SK-N-MC (cell line): ENCODE data around the gene WNK1.

Experiments
- EZH2 ChIP-seq: fragments of 200-600 bp; sonication (generic); IDR thresholded peaks from one replicate; pipeline ENCODE4 v1.6.1; 2017; ENCODE audit warnings: antibody characterized with exemption
- POLR2AphosphoS5 ChIP-seq: IDR thresholded peaks from 2 replicates; pipeline ENCODE4 v1.6.1; 2012; ENCODE audit warnings: mild to moderate bottlenecking, low read depth, low read length, borderline replicate concordance

DNA sequence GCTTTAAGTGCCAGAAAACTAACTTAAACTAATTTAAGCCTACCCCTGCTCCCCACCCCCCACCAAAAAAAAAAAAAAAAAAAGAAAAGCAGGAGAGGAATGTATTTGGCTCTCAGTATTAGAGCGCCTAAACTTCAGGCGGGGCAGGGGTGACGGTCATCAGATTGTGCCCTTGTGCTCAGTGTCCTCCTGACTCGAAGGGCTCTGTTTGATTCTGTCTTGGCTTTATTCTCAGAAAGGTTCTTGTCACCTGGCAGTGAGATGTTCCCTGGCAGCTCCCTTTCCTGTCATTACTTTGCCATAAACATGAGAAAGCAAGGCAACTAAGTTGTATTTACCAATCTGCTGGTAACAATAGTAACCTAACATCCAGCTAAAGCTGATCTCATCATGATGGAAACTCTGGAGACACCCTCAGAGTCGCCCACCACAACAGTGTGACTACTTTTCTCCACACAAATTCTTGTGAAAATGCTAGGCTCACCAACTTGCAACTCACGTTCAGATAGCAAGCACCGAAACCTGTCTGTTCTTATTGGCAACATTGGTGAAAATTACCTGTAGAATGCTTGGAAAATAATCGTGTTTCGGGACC lies 39.0 kb upstream of the WNK1 start:
- TF ChIP-seq POLR2AphosphoS5 (no peak), EZH2 (no peak)
